ENCODE measurements around the gene ASXL3.

DNA sequence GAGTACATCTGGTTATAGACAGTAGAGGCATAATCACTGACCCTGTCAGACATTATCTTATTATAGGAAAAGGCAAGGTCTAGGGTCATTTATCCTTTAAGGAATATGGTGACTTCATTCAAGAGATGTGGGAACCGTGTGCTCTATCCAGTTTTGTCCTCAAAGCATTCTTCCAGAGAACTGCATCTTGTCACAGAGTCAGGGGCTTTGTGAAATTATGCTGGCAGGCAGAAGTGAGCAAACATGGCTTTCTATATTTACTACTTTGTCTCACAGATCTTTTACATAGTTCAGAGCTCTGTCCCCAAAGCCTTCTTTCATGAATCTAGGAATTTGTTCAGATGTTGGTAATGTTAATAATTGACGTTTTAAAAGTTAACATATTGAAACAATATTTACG lies 177.4 kb downstream of the ASXL3 start:
- TF ChIP-seq YY1 (IDR thresholded peaks at IDR 0.05; ENCODE audit: insufficient read depth, insufficient read length) (no peak), ZNF274 (IDR thresholded peaks at IDR 0.05; ENCODE audit: low read depth, low read length) (no peak), SUZ12 (IDR thresholded peaks at IDR 0.05; ENCODE audit: extremely low read depth, insufficient read depth, insufficient read length) (no peak)

Measured in NT2/D1 (cell line).